Spleen (tissue), 11 donors: ENCODE data around the gene ATP5F1D. TPM values are rescaled to one million over a fixed set of nuclear protein-coding genes. Genes with fewer than 3 reads are reported as not detected.

Source experiments
- DNase-seq: peaks from one replicate; pipeline ENCODE4 v3.0.0-alpha.2; 2020
- H3K27ac ChIP-seq, 8 donors: fragments of 200-600 bp; sonication (generic) in 7 of 8; 1 replicate in 4 of 8; 2 replicates in 4 of 8; pipeline versions ENCODE4 v1.5.0 to v1.8.0; 2016 to 2021; ENCODE audit warnings: inconsistent platforms in 4 of 8, mild to moderate bottlenecking in 4 of 8, moderate library complexity in 1 of 8
- H3K27me3 ChIP-seq, 7 donors: fragments of 200-600 bp; sonication (generic) in 6 of 7; replicated peaks in 1 of 7; 1 replicate in 4 of 7; 2 replicates in 3 of 7; pipeline versions ENCODE4 v1.5.0 to v1.8.0; 2016 to 2021; ENCODE audit warnings: inconsistent platforms in 3 of 7, mild to moderate bottlenecking in 1 of 7
- H3K36me3 ChIP-seq, 6 donors: fragments of 200-600 bp; sonication (generic) in 5 of 6; 1 replicate in 4 of 6; 2 replicates in 2 of 6; pipeline versions ENCODE4 v1.5.0 to v1.8.0; 2016 to 2021; ENCODE audit warnings: inconsistent platforms in 2 of 6
- H3K4me1 ChIP-seq, 6 donors: fragments of 200-600 bp; sonication (generic) in 5 of 6; 1 replicate in 3 of 6; 2 replicates in 3 of 6; pipeline versions ENCODE4 v1.5.0 to v1.8.0; 2016 to 2021; ENCODE audit warnings: inconsistent platforms in 3 of 6
- H3K4me3 ChIP-seq, 8 donors: fragments of 200-600 bp; sonication (generic) in 7 of 8; 1 replicate in 4 of 8; 2 replicates in 4 of 8; pipeline versions ENCODE4 v1.5.0 to v1.8.0; 2016 to 2021; ENCODE audit warnings: inconsistent platforms in 4 of 8, mild to moderate bottlenecking in 4 of 8, moderate library complexity in 2 of 8
- H3K9me3 ChIP-seq, 8 donors: fragments of 200-600 bp; sonication (generic) in 7 of 8; 1 replicate in 4 of 8; 2 replicates in 4 of 8; pipeline versions ENCODE4 v1.5.0 to v1.8.0; 2016 to 2021; ENCODE audit warnings: inconsistent platforms in 4 of 8
- POLR2A ChIP-seq, 3 donors: fragments of 450-650 bp; IDR thresholded peaks; one replicate each; pipeline ENCODE4 v1.5.1; 2017; ENCODE audit warnings: antibody characterized with exemption in 3 of 3, mild to moderate bottlenecking in 1 of 3
- POLR2AphosphoS5 ChIP-seq, 3 donors: sonication (generic); formaldehyde crosslinking; IDR thresholded peaks; one replicate each; pipeline ENCODE4 v1.5.1; 2017; ENCODE audit warnings: antibody characterized with exemption in 3 of 3
- WGBS, 5 donors: extraction: QIAGEN DNeasy Blood & Tissue Kit in 3 of 5; methylation state at CpG; one replicate each; pipeline versions ENCODE4 v1.1.5 to v1.1.7; 2013 to 2018; 5-methylcytosine and 5-hydroxymethylcytosine counted together
- intact Hi-C: fragments of 100-400 bp; cut with DNase I; formaldehyde crosslinking; loops from one replicate; pipeline ENCODE4 v1.15.0; 2023; ENCODE audit warnings: low total_unique reads
- polyA plus RNA-seq, 3 donors: library from polyadenylated mRNA; stranded (reverse); fragments of 200-250 nt; gene quantifications; one replicate each; pipeline ENCODE4 v1.2.1, GENCODE V29; 2013
- total RNA-seq, 7 donors: library from RNA; depleted of rRNA in 3 of 7; stranded (reverse); fragments of >200 nt in 3 of 7; fragmentation: NEBNext Ultra II Directional in 4 of 7; extraction: Animal tissue kit (Norgen Biotek cat#: 25700) in 4 of 7; gene quantifications; one replicate each; pipeline versions ENCODE4 v1.1.0 to v1.2.1, GENCODE V29; 2016 to 2021
- TF ChIP-seq, protein P1 (sequence below), 11 experiments: fragments of 200-600 bp in 7 of 11; fragments of 450-650 bp in 4 of 11; sonication (generic) in 4 of 11; IDR thresholded peaks in 8 of 11; conservative IDR thresholded peaks in 3 of 11; 1 replicate in 7 of 11; 2 replicates in 4 of 11; pipeline versions ENCODE4 v1.4.0 to v1.8.0; 2016 to 2021; ENCODE audit warnings: antibody characterized with exemption in 11 of 11, inconsistent platforms in 4 of 11, mild to moderate bottlenecking in 1 of 11
- donor health status: healthy with polysubstance abuse.
- donor health status: DM: no; HTN: no; CAD: no; lungs with moderate emphysema.
- donor health status: DM: no; HTN: no; CAD: no.
- donor health status: Bipolar disorder and iron deficiency.
- donor health status: healthy.
- donor health status: DM: no; HTN: no; CAD: no.
- donor health status: DM: yes; HTN: yes; CAD: no.

The ATP5F1D gene
- total and polyA plus RNA-seq, 10 donors: 49.1 to 166 (median 121) TPM

DNA sequence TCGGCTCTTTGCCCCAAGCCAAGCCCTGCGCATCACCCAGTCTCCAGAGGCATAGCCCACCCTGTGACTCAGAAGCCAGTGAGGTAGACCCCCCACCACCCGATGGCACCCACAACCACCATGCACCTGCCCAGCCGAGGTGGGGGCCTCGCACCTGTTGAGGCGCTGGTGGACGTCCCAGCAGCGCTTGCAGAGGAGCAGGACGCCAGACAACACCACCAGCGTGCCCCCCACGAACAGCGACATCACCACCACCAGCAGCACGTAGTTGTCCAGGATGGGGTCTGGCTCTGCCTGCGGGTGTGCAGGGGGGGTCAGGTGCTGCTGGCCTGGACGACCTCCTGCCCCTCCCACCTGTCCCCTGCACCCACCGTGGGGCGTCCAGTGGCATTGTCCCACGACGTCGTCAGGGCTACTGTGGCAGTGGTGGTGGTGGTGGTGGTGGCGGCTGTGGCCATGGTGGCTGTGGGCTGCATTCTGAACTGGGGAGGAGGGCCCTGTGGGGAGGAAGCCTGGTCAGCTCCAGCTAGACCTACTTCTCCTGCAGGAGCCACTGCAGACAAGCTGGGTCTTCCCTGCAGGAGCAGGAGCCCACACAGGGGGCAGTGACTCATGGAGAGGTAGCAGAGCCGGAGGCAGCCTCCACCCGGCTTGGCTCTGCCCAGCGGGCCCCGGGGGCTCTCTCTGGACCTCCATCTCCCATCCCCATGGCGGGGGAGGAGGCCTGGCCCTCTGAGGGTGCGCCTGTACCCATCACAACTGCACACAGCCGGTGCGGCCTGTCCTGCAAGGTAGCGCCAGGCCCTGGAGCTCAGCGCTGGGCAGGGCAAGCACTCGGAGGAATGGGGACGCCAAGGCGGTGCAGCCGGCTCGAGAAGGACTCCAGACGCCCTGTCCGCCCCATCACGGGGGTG, 5.7 kb upstream of the ATP5F1D start:
- H3K9me3 ChIP-seq: no peaks in the 10 kb centered on the region
- peaks cover 0 to 51% (median 18%) of the 10 kb centered on the region in 7 donors for H3K27me3 ChIP-seq
- WGBS, 5 donors: 83 to 93% (median 85%) methylated on average over 11 to 39 of the region's 39 CpGs
- peaks cover 31 to 71% (median 52%) of the 10 kb centered on the region in 6 donors for H3K4me1 ChIP-seq
- no peaks in the 10 kb centered on the region for H3K36me3 ChIP-seq
- no peak overlapping the region for H3K4me3 ChIP-seq
- TF ChIP-seq POLR2A (IDR thresholded peaks at IDR 0.05): no peak
- no peak for TF ChIP-seq POLR2AphosphoS5 (IDR thresholded peaks at IDR 0.05)
- TF ChIP-seq, protein P1, sequence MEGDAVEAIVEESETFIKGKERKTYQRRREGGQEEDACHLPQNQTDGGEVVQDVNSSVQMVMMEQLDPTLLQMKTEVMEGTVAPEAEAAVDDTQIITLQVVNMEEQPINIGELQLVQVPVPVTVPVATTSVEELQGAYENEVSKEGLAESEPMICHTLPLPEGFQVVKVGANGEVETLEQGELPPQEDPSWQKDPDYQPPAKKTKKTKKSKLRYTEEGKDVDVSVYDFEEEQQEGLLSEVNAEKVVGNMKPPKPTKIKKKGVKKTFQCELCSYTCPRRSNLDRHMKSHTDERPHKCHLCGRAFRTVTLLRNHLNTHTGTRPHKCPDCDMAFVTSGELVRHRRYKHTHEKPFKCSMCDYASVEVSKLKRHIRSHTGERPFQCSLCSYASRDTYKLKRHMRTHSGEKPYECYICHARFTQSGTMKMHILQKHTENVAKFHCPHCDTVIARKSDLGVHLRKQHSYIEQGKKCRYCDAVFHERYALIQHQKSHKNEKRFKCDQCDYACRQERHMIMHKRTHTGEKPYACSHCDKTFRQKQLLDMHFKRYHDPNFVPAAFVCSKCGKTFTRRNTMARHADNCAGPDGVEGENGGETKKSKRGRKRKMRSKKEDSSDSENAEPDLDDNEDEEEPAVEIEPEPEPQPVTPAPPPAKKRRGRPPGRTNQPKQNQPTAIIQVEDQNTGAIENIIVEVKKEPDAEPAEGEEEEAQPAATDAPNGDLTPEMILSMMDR (IDR thresholded peaks at IDR 0.05 in 8 of 11, conservative IDR thresholded peaks at IDR 0.05 in 3 of 11): no peak
- no peak overlapping the region for H3K27ac ChIP-seq
- DNase-seq: no peak
- intact Hi-C loops: no loop called here

- Histone ChIP-seq H3K4me1 (peaks cover 37 to 78% (median 58%) of the 10 kb centered on the region in 6 donors), H3K27ac (no peak overlapping the region), H3K27me3 (peaks cover 0 to 51% (median 18%) of the 10 kb centered on the region in 7 donors), H3K36me3 (no peaks in the 10 kb centered on the region), H3K4me3 (peak overlapping the region in 5 of 8 donors; percentile 42 to 71 (median 46)), H3K9me3 (no peaks in the 10 kb centered on the region)
- DNase-seq: no peak
- 8 to 87% (median 39%) methylated on average over 4 to 38 of the region's 42 CpGs for WGBS, 5 donors
- intact Hi-C loops: no loop called here
- TF ChIP-seq POLR2A (IDR thresholded peaks at IDR 0.05): no peak
- TF ChIP-seq, protein P1 (IDR thresholded peaks at IDR 0.05 in 8 of 11, conservative IDR thresholded peaks at IDR 0.05 in 3 of 11): no peak
- no peak for TF ChIP-seq POLR2AphosphoS5 (IDR thresholded peaks at IDR 0.05)
Measured at GRCh38 chr19:1236576-1236975, 5.0 kb upstream of the ATP5F1D start.

- no peaks in the 10 kb centered on the region for H3K9me3 ChIP-seq
- H3K4me3 ChIP-seq: peak overlapping the region in 7 of 8 donors; percentile 27 to 71 (median 45)
- DNase-seq: no peak
- H3K27ac ChIP-seq: peak overlapping the region in 1 of 8 donors; percentile 8
- WGBS, 5 donors: 0 to 2% (median 1%) methylated on average over 17 to 60 of the region's 60 CpGs
- H3K36me3 ChIP-seq: no peaks in the 10 kb centered on the region
- peak in 1 of 3 donors; percentile 13 for TF ChIP-seq POLR2AphosphoS5 (IDR thresholded peaks at IDR 0.05)
- TF ChIP-seq, protein P1 (IDR thresholded peaks at IDR 0.05 in 8 of 11, conservative IDR thresholded peaks at IDR 0.05 in 3 of 11): no peak
- intact Hi-C loops: no loop called here
- H3K27me3 ChIP-seq: peaks cover 0 to 51% (median 18%) of the 10 kb centered on the region in 7 donors
- H3K4me1 ChIP-seq: peaks cover 38 to 77% (median 60%) of the 10 kb centered on the region in 6 donors
Measured at GRCh38 chr19:1237027-1237659, 4.4 kb upstream of the ATP5F1D start.
